ENCODE results near the gene GABPB1.

GABPB1 gene

DNA sequence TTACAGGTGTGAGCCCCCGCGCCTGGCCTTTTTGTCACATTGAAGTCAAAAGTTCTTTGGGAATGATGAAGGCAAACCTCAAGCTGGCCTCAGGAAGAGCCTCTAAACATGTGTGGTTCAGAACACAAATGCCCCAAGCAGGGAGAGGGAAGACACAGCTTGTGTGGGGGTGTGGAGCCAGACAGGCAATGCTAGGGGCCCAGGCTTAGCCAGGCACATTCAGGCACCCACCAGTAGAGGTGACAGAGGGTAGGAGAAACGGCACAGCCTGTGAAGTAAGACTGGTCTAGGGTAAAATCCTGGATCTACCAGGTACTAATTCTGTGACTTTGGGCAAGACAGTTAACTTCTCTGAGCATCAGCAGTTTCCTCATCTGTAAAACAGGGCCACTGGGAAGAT lies 93.0 kb downstream of the GABPB1 start:
- no peak for ATAC-seq
- TF ChIP-seq TCF4 (CRISPR knock-in tag; IDR thresholded peaks at IDR 0.05; ENCODE audit: borderline replicate concordance) (no peak), GLIS3 (CRISPR knock-in tag; IDR thresholded peaks at IDR 0.05) (no peak), SNAI2 (CRISPR knock-in tag; IDR thresholded peaks at IDR 0.05) (no peak), ZFP3 (CRISPR knock-in tag; IDR thresholded peaks at IDR 0.05) (no peak), BACH2 (CRISPR knock-in tag; IDR thresholded peaks at IDR 0.05; ENCODE audit: borderline replicate concordance) (no peak), ESRRG (CRISPR knock-in tag; IDR thresholded peaks at IDR 0.05) (no peak), ISL1 (CRISPR knock-in tag; IDR thresholded peaks at IDR 0.05) (no peak), ARNTL (CRISPR knock-in tag; IDR thresholded peaks at IDR 0.05; ENCODE audit: borderline replicate concordance, low read depth) (no peak), PPARA (CRISPR knock-in tag; IDR thresholded peaks at IDR 0.05; ENCODE audit: borderline replicate concordance) (no peak), CSDC2 (CRISPR knock-in tag; IDR thresholded peaks at IDR 0.05) (no peak), TOX (CRISPR knock-in tag; IDR thresholded peaks at IDR 0.05; ENCODE audit: borderline replicate concordance) (no peak), ZNF565 (CRISPR knock-in tag; conservative IDR thresholded peaks at IDR 0.05; ENCODE audit: low read depth) (no peak), ZC3H10 (CRISPR knock-in tag; IDR thresholded peaks at IDR 0.05) (no peak), ZFP30 (CRISPR knock-in tag; IDR thresholded peaks at IDR 0.05) (no peak), ZNF70 (CRISPR knock-in tag; IDR thresholded peaks at IDR 0.05) (no peak), ZNF8 (CRISPR knock-in tag; IDR thresholded peaks at IDR 0.05) (no peak)
- TF ChIP-seq, protein P1, sequence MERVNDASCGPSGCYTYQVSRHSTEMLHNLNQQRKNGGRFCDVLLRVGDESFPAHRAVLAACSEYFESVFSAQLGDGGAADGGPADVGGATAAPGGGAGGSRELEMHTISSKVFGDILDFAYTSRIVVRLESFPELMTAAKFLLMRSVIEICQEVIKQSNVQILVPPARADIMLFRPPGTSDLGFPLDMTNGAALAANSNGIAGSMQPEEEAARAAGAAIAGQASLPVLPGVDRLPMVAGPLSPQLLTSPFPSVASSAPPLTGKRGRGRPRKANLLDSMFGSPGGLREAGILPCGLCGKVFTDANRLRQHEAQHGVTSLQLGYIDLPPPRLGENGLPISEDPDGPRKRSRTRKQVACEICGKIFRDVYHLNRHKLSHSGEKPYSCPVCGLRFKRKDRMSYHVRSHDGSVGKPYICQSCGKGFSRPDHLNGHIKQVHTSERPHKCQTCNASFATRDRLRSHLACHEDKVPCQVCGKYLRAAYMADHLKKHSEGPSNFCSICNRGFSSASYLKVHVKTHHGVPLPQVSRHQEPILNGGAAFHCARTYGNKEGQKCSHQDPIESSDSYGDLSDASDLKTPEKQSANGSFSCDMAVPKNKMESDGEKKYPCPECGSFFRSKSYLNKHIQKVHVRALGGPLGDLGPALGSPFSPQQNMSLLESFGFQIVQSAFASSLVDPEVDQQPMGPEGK (CRISPR knock-in tag; IDR thresholded peaks at IDR 0.05; ENCODE audit: borderline replicate concordance): no peak
- TF ChIP-seq, protein P2, sequence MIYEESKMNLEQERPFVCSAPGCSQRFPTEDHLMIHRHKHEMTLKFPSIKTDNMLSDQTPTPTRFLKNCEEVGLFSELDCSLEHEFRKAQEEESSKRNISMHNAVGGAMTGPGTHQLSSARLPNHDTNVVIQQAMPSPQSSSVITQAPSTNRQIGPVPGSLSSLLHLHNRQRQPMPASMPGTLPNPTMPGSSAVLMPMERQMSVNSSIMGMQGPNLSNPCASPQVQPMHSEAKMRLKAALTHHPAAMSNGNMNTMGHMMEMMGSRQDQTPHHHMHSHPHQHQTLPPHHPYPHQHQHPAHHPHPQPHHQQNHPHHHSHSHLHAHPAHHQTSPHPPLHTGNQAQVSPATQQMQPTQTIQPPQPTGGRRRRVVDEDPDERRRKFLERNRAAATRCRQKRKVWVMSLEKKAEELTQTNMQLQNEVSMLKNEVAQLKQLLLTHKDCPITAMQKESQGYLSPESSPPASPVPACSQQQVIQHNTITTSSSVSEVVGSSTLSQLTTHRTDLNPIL (CRISPR knock-in tag; IDR thresholded peaks at IDR 0.05; ENCODE audit: low read depth): no peak
- TF ChIP-seq, protein P3, sequence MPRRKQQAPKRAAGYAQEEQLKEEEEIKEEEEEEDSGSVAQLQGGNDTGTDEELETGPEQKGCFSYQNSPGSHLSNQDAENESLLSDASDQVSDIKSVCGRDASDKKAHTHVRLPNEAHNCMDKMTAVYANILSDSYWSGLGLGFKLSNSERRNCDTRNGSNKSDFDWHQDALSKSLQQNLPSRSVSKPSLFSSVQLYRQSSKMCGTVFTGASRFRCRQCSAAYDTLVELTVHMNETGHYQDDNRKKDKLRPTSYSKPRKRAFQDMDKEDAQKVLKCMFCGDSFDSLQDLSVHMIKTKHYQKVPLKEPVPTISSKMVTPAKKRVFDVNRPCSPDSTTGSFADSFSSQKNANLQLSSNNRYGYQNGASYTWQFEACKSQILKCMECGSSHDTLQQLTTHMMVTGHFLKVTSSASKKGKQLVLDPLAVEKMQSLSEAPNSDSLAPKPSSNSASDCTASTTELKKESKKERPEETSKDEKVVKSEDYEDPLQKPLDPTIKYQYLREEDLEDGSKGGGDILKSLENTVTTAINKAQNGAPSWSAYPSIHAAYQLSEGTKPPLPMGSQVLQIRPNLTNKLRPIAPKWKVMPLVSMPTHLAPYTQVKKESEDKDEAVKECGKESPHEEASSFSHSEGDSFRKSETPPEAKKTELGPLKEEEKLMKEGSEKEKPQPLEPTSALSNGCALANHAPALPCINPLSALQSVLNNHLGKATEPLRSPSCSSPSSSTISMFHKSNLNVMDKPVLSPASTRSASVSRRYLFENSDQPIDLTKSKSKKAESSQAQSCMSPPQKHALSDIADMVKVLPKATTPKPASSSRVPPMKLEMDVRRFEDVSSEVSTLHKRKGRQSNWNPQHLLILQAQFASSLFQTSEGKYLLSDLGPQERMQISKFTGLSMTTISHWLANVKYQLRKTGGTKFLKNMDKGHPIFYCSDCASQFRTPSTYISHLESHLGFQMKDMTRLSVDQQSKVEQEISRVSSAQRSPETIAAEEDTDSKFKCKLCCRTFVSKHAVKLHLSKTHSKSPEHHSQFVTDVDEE (CRISPR knock-in tag; IDR thresholded peaks at IDR 0.05): no peak

DNA sequence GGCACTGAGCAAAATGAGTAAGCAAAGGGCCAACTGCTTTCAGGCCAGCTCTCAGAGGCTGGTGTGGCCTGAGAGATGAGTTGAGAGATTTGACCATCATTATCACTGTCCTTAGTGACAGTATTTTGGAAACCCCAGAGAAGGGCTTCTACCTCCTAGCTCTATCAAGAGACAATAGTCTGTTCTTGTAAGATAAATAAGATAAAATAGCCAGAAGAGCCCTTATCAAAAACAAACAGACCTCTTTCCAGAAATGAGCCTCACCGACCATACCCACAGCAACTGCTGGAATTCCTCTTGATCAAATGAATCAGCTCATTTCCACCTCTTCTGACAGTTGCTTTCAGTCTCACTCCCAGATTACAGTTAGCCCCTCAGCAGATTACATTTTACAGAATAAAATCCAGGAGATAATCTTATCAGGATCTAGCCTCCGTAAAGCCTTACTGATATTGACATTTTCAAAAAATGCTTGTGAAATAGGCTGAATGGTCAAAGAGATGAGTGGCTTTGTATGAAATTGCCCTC lies 94.0 kb downstream of the GABPB1 start:
- TF ChIP-seq ZFP30 (CRISPR knock-in tag; IDR thresholded peaks at IDR 0.05) (no peak), RARB (CRISPR knock-in tag; IDR thresholded peaks at IDR 0.05) (no peak), ZC3H10 (CRISPR knock-in tag; IDR thresholded peaks at IDR 0.05) (no peak), ARNTL (CRISPR knock-in tag; IDR thresholded peaks at IDR 0.05; ENCODE audit: borderline replicate concordance, low read depth) (no peak), TOX (CRISPR knock-in tag; IDR thresholded peaks at IDR 0.05; ENCODE audit: borderline replicate concordance) (no peak), OSR1 (CRISPR knock-in tag; IDR thresholded peaks at IDR 0.05) (no peak), ZNF8 (CRISPR knock-in tag; IDR thresholded peaks at IDR 0.05) (no peak), ZNF70 (CRISPR knock-in tag; IDR thresholded peaks at IDR 0.05) (no peak), ESRRG (CRISPR knock-in tag; IDR thresholded peaks at IDR 0.05) (no peak)
- ATAC-seq: no peak

DNA sequence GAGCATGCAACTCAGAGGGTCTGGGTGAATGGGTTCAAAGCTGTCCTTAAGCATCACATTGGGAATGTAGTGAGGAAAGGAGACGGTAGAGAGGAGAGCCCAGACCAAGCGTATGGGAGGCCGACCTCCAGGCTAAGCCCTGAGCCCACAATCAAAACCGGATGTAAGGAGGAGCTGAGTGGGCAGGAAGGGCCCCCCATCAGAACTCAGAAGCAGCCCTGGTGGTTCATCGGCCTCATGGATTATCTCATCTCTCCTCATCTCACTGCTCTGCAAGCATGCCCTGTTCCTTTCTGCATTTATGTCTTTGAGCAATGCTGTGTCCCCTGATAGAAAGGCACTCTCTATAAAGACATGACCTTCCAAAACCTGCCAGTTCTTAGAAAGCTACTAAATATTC lies 95.7 kb downstream of the GABPB1 start:
- TF ChIP-seq ZNF70 (CRISPR knock-in tag; IDR thresholded peaks at IDR 0.05) (no peak), GLIS3 (CRISPR knock-in tag; IDR thresholded peaks at IDR 0.05) (no peak), TCF4 (CRISPR knock-in tag; IDR thresholded peaks at IDR 0.05; ENCODE audit: borderline replicate concordance) (no peak)
- TF ChIP-seq, protein P4, sequence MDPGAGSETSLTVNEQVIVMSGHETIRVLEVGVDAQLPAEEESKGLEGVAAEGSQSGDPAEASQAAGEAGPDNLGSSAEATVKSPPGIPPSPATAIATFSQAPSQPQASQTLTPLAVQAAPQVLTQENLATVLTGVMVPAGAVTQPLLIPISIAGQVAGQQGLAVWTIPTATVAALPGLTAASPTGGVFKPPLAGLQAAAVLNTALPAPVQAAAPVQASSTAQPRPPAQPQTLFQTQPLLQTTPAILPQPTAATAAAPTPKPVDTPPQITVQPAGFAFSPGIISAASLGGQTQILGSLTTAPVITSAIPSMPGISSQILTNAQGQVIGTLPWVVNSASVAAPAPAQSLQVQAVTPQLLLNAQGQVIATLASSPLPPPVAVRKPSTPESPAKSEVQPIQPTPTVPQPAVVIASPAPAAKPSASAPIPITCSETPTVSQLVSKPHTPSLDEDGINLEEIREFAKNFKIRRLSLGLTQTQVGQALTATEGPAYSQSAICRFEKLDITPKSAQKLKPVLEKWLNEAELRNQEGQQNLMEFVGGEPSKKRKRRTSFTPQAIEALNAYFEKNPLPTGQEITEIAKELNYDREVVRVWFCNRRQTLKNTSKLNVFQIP (CRISPR knock-in tag; IDR thresholded peaks at IDR 0.05; ENCODE audit: borderline replicate concordance, low read depth): no peak
- ATAC-seq: no peak
